Astrocyte of the spinal cord (primary cell): ENCODE results near the gene NR1H2.

Experiments
- DNase-seq: peaks from one replicate; pipeline ENCODE4 v3.0.0; 2011; ENCODE audit warnings: low read depth, low spot score
- H3K4me3 ChIP-seq: 2 replicates; pipeline ENCODE4 v1.5.1; 2011; ENCODE audit warnings: low read depth, mild to moderate bottlenecking, low read length, moderate library complexity
- in situ Hi-C: cut with HindIII; loops from 2 replicates; pipeline ENCODE4 v1.10.0; 2017; ENCODE audit warnings: low sequenced_read_pairs
- TF ChIP-seq, protein P1 (sequence below): IDR thresholded peaks from 2 replicates; pipeline ENCODE4 v1.5.1; 2012; ENCODE audit warnings: low read depth, mild to moderate bottlenecking, low read length, inconsistent platforms

Gene NR1H2

DNA sequence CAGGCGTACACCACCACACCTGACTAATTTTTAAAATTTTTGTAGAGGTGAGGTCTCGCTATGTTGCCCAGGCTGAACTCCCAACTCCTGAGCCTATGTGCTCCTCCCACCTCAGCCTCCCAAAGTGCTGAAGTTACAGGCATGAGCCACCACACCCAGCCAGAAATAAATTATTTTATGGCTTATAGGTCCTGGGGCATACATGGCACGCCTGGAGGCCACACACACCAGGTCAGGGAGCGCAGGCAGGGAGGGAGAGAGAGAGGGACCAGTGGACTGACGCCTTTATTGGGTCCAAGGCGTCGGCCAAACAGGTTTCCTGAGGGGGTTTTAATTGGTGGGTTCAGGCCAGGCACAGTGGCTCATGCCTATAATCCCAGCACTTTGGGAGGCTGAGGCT lies 49.3 kb downstream of the NR1H2 start:
- in situ Hi-C loops, result no loop called here
- TF ChIP-seq, protein P1, sequence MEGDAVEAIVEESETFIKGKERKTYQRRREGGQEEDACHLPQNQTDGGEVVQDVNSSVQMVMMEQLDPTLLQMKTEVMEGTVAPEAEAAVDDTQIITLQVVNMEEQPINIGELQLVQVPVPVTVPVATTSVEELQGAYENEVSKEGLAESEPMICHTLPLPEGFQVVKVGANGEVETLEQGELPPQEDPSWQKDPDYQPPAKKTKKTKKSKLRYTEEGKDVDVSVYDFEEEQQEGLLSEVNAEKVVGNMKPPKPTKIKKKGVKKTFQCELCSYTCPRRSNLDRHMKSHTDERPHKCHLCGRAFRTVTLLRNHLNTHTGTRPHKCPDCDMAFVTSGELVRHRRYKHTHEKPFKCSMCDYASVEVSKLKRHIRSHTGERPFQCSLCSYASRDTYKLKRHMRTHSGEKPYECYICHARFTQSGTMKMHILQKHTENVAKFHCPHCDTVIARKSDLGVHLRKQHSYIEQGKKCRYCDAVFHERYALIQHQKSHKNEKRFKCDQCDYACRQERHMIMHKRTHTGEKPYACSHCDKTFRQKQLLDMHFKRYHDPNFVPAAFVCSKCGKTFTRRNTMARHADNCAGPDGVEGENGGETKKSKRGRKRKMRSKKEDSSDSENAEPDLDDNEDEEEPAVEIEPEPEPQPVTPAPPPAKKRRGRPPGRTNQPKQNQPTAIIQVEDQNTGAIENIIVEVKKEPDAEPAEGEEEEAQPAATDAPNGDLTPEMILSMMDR, result no peak
- DNase-seq, result no peak

DNA sequence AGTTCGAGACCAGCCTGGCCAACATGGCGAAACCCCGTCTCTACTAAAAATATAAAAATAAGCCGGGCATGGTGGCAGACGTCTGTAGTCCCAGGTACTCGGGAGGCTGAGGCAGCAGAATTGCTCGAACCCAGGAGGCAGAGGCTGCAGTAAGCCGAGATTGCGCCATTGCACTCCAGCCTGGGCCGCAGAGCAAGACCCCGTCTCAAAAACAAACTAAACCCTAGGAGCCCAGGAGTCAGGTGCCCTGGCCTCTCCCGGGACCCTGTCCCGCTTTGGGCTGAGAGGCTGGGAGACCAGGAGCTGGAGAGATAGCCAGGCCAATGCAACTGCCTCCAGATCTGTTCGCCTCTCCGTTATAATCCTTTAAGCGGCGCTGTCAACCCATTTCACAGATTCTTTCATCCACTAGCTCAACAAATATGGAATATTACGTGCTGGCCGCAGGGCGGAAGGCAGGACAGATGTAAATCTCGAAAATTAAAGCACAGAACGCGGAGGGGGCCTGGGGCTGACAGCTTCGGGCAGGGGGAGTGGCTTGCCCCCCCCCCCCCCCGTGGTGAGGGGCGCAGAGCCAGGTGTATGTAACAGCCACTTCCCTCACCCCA lies 51.2 kb downstream of the NR1H2 start:
- no peak for DNase-seq
- in situ Hi-C loops, result no loop called here
- TF ChIP-seq, protein P1, result no peak
- H3K4me3 ChIP-seq, result no peak overlapping the region

More for the DNA sequence above, 49.3 kb downstream of the NR1H2 start:
- H3K4me3 ChIP-seq, result no peak overlapping the region

DNA sequence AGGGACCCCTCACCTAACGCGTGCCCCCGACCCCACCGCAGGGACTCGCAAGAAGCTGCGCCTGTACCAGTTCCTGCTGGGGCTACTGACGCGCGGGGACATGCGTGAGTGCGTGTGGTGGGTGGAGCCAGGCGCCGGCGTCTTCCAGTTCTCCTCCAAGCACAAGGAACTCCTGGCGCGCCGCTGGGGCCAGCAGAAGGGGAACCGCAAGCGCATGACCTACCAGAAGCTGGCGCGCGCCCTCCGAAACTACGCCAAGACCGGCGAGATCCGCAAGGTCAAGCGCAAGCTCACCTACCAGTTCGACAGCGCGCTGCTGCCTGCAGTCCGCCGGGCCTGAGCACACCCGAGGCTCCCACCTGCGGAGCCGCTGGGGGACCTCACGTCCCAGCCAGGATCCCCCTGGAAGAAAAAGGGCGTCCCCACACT lies 51.8 kb downstream of the NR1H2 start:
- peak; percentile 72 for DNase-seq
- no peak overlapping the region for H3K4me3 ChIP-seq
- TF ChIP-seq, protein P1, result no peak
- in situ Hi-C loops, result no loop called here

DNA sequence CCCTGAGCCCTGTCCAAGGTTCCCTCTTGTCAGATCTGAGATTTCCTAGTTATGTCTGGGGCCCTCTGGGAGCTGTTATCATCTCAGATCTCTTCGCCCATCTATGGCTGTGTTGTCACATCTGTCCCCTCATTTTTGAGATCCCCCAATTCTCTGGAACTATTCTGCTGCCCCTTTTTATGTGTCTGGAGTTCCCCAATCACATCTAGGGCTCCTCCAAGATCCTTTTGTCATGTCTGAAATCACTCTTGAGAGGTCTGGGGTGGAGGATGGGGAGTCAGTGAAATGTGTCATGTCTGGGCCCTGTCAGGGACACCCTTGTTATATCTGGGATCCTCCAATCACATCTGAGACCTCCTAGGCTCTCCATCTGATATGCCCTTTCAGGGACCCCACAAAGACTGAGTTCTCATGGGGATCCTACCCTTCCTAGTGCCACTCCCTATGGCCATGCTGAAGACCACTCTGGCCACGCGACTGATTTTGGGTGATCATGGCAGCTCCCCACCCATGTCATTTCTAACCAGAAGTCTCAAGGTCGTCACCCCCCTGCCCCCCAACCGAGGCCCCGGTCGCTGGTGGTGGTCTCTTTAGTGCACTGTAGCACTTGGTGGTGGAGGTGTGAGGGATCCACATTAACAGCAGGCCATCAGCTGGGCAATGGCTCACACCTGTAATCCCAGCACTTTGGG lies 52.7 kb downstream of the NR1H2 start:
- no peak for DNase-seq
- TF ChIP-seq, protein P1, result no peak
- H3K4me3 ChIP-seq, result no peak overlapping the region
- in situ Hi-C loops, result no loop called here

DNA sequence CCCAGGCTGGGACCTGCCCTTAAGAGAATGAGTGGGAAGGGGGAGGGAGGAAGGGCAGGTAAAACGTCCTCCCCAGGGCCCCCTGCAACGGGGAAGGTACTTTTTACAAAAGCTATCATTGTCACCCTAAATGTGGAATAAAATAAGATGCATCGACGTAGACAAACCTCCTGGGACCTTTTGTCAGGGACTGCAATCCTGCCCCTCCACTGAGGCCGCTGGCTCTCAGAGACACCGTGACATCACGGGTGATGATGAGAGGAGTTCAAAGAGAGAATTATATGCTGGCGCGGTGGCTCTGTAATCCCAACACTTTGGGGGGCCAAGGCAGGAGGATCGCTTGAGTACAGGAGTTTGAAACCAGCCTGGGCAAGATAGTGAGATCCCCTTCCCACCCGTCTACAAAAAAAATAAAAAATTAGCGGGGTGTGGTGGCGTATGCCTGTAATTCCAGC lies 54.7 kb downstream of the NR1H2 start:
- TF ChIP-seq, protein P1, result no peak
- no peak for DNase-seq
- in situ Hi-C loops, result no loop called here
- peak overlapping the region; percentile 49 for H3K4me3 ChIP-seq

DNA sequence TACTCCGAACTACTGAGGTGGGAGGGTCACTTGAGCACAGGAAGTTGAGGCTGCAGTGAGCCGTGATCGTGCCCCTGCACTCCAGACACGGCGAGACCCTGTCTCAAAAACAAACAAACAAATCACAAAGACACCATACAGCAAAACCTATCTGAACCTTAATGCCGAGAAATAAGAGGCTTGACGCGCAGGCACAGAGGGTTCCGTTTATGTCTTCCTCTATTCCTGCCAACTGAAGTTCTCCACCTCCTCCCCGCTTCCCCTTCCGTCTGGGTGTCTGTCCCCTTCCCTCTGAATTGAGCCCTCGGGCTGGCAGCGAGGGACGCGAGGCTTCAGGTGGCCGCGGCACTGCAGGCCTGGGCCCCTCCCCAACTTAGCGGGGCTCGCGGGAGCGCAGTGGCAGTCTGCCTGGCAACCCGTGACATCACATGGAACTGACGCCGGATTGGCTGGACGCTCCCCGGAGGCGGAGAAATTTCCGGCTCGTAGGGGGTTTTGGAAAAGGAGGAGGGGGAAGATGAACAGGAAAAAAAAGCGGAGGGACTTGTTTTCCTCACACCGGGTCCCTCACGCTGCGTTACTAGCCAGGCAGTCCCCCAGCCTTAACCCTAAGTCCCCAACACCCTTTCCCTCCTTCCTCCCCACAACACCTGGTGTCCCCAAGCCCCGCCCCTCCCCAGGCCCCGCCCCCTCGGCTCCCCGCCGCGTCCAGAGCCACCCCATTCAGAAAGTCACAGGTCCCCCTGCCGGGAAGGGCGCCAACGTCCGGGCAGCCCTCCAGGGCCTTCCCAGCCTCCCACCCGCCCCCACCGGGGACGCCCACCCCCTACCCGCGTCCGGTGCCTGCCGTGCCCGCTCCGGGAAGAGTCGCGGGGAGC lies 55.3 kb downstream of the NR1H2 start:
- TF ChIP-seq, protein P1, result no peak
- peak overlapping the region; percentile 49 for H3K4me3 ChIP-seq
- in situ Hi-C loops, result no loop called here
- peak; percentile 62 for DNase-seq
